Tongue (tissue), 2 donors: ENCODE results near the gene C16orf74. TPM values are rescaled to one million over a fixed set of nuclear protein-coding genes. Genes with fewer than 3 reads are reported as not detected.

ENCODE experiments used
- DNase-seq: peaks from one replicate; pipeline ENCODE4 v3.0.0-alpha.2; 2015
- total RNA-seq: library from RNA; depleted of rRNA; stranded (reverse); fragments of >200 nt; gene quantifications from one replicate; pipeline ENCODE4 v1.2.3, GENCODE V29; 2014

Gene C16orf74
- total RNA-seq, 1 donor from 2014 or later = 14.5 TPM

- DNase-seq = no peak
Measured at GRCh38 chr16:85774136-85774535, 23.2 kb upstream of the C16orf74 start.

GRCh38 chr16:85773044-85773443, 22.1 kb upstream of the C16orf74 start:
- DNase-seq = no peak

- no peak for DNase-seq
Measured at GRCh38 chr16:85770741-85771140, 19.8 kb upstream of the C16orf74 start.

- no peak for DNase-seq
Measured at GRCh38 chr16:85768199-85768598, 17.3 kb upstream of the C16orf74 start.

GRCh38 chr16:85767531-85767930, 16.6 kb upstream of the C16orf74 start:
- no peak for DNase-seq

GRCh38 chr16:85765767-85766166, 14.9 kb upstream of the C16orf74 start:
- no peak for DNase-seq

GRCh38 chr16:85765211-85765610, 14.3 kb upstream of the C16orf74 start:
- DNase-seq = no peak

GRCh38 chr16:85763616-85764015, 12.7 kb upstream of the C16orf74 start:
- DNase-seq = no peak

- no peak for DNase-seq
Measured at GRCh38 chr16:85762970-85763369, 12.1 kb upstream of the C16orf74 start.

GRCh38 chr16:85761861-85762260, 11.0 kb upstream of the C16orf74 start:
- no peak for DNase-seq

GRCh38 chr16:85759631-85760419, 8.9 kb upstream of the C16orf74 start:
- no peak for DNase-seq

- DNase-seq = no peak
Measured at GRCh38 chr16:85759136-85759535, 8.2 kb upstream of the C16orf74 start.

- DNase-seq = no peak
Measured at GRCh38 chr16:85757341-85757822, 6.5 kb upstream of the C16orf74 start.

- no peak for DNase-seq
Measured at GRCh38 chr16:85755929-85756768, 5.3 kb upstream of the C16orf74 start.

- no peak for DNase-seq
Measured at GRCh38 chr16:85754413-85754812, 3.5 kb upstream of the C16orf74 start.

GRCh38 chr16:85753976-85754375, 3.1 kb upstream of the C16orf74 start:
- DNase-seq = no peak

- DNase-seq = no peak
Measured at GRCh38 chr16:85753559-85753958, 2.7 kb upstream of the C16orf74 start.

- DNase-seq = peak; percentile 44
Measured at GRCh38 chr16:85752511-85753420, 1.9 kb upstream of the C16orf74 start.

GRCh38 chr16:85751698-85752501, 1.0 kb upstream of the C16orf74 start:
- no peak for DNase-seq

- DNase-seq = peak; percentile 45
Measured at GRCh38 chr16:85750146-85750826, 610 bp downstream of the C16orf74 start.

GRCh38 chr16:85749771-85750145, 1.1 kb downstream of the C16orf74 start:
- no peak for DNase-seq
